HEK293 (cell line): ENCODE data around the gene SRSF8.

Experiments used
- CTCF ChIA-PET: fragments of 350-600 bp; formaldehyde crosslinking; extraction: SDS; loops from one replicate; lab custom pipeline; 2021; ENCODE audit warnings: antibody characterized with exemption; lab: Yijun Ruan, JAX
- POLR2A ChIA-PET: fragments of 300-600 bp; formaldehyde crosslinking; extraction: SDS; loops from one replicate; lab custom pipeline; 2020; ENCODE audit warnings: antibody characterized with exemption, inconsistent platforms; lab: Yijun Ruan, JAX
- H3K27ac ChIP-seq: fragments of 200-500 bp; sonication (Bioruptor generic); 2 replicates; pipeline ENCODE4 v1.5.1; 2014; ENCODE audit warnings: low read depth, low read length, control low read depth, inconsistent platforms; ENCODE audit errors: extremely low read depth
- H3K36me3 ChIP-seq, 2 experiments: fragments of 200-500 bp in 1 of 2; sonication (Bioruptor generic) in 1 of 2; 1 replicate in 1 of 2; 2 replicates in 1 of 2; pipeline ENCODE4 v1.5.1; 2014 to 2017; ENCODE audit warnings: inconsistent platforms in 2 of 2, low read length in 2 of 2; ENCODE audit not compliant: control insufficient read depth in 2 of 2, insufficient read depth in 1 of 2
- H3K4me1 ChIP-seq: fragments of 200-500 bp; sonication (Bioruptor generic); 2 replicates; pipeline ENCODE4 v1.5.1; 2014; ENCODE audit warnings: mild to moderate bottlenecking, low read length, inconsistent platforms; ENCODE audit not compliant: control insufficient read depth, insufficient read depth
- H3K4me3 ChIP-seq: 2 replicates; pipeline ENCODE4 v1.5.1; 2011; ENCODE audit warnings: low read depth, mild to moderate bottlenecking, control low read depth, low read length, moderate library complexity
- H3K9me3 ChIP-seq: fragments of 200-500 bp; sonication (Bioruptor generic); 2 replicates; pipeline ENCODE4 v1.5.1; 2014; ENCODE audit warnings: low read depth, low read length, inconsistent platforms; ENCODE audit not compliant: control insufficient read depth, insufficient read depth
- GFI1B ChIP-seq: fragments of 450-650 bp; formaldehyde crosslinking; IDR thresholded peaks from 2 replicates; pipeline ENCODE4 v1.5.1; 2016; ENCODE audit warnings: missing biosample characterization, missing genetic modification characterization
- GLIS1 ChIP-seq: fragments of 450-650 bp; formaldehyde crosslinking; IDR thresholded peaks from 2 replicates; pipeline ENCODE4 v1.5.1; 2016; ENCODE audit warnings: missing biosample characterization, missing genetic modification characterization
- HOXD13 ChIP-seq: sonication (generic); formaldehyde crosslinking; IDR thresholded peaks from 2 replicates; pipeline ENCODE4 v1.8.0; 2022; ENCODE audit warnings: missing genetic modification reagents, borderline replicate concordance
- KLF16 ChIP-seq: fragments of 450-650 bp; formaldehyde crosslinking; IDR thresholded peaks from 2 replicates; pipeline ENCODE4 v1.5.1; 2017; ENCODE audit warnings: missing biosample characterization, missing genetic modification characterization
- KLF7 ChIP-seq: fragments of 450-650 bp; formaldehyde crosslinking; IDR thresholded peaks from 2 replicates; pipeline ENCODE4 v1.5.1; 2016; ENCODE audit warnings: missing biosample characterization, missing genetic modification characterization, borderline replicate concordance
- OVOL3 ChIP-seq: fragments of 450-650 bp; formaldehyde crosslinking; IDR thresholded peaks from 2 replicates; pipeline ENCODE4 v1.5.1; 2016; ENCODE audit warnings: missing biosample characterization, missing genetic modification characterization
- SALL2 ChIP-seq: fragments of 450-650 bp; formaldehyde crosslinking; IDR thresholded peaks from 2 replicates; pipeline ENCODE4 v1.5.0; 2017; ENCODE audit warnings: missing biosample characterization, mild to moderate bottlenecking, missing genetic modification characterization, borderline replicate concordance
- SP7 ChIP-seq: fragments of 450-650 bp; formaldehyde crosslinking; IDR thresholded peaks from 2 replicates; pipeline ENCODE4 v1.5.1; 2016; ENCODE audit warnings: missing biosample characterization, missing genetic modification characterization
- TCF7L2 ChIP-seq: IDR thresholded peaks from 2 replicates; pipeline ENCODE4 v1.6.1; 2011; ENCODE audit warnings: low read depth, mild to moderate bottlenecking, inconsistent platforms, low read length, moderate library complexity, borderline replicate concordance
- ZBTB20 ChIP-seq: fragments of 450-650 bp; formaldehyde crosslinking; IDR thresholded peaks from 2 replicates; pipeline ENCODE4 v1.5.1; 2016; ENCODE audit warnings: missing biosample characterization, missing genetic modification characterization
- ZBTB21 ChIP-seq: fragments of 450-650 bp; formaldehyde crosslinking; IDR thresholded peaks from 2 replicates; pipeline ENCODE4 v1.5.1; 2017; ENCODE audit warnings: missing biosample characterization, missing genetic modification characterization
- ZFP37 ChIP-seq: fragments of 450-650 bp; formaldehyde crosslinking; IDR thresholded peaks from 2 replicates; pipeline ENCODE4 v1.5.1; 2016; ENCODE audit warnings: missing biosample characterization, missing genetic modification characterization
- ZNF155 ChIP-seq: fragments of 450-650 bp; formaldehyde crosslinking; IDR thresholded peaks from 2 replicates; pipeline ENCODE4 v1.5.1; 2016; ENCODE audit warnings: missing biosample characterization, missing genetic modification characterization
- ZNF157 ChIP-seq: fragments of 450-650 bp; formaldehyde crosslinking; IDR thresholded peaks from 2 replicates; pipeline ENCODE4 v1.5.1; 2016; ENCODE audit warnings: missing biosample characterization, missing genetic modification characterization
- ZNF221 ChIP-seq: fragments of 450-650 bp; formaldehyde crosslinking; IDR thresholded peaks from 2 replicates; pipeline ENCODE4 v1.5.1; 2017; ENCODE audit warnings: missing biosample characterization, missing genetic modification characterization, borderline replicate concordance
- ZNF24 ChIP-seq: fragments of 450-650 bp; formaldehyde crosslinking; IDR thresholded peaks from 2 replicates; pipeline ENCODE4 v1.5.1; 2016; ENCODE audit warnings: missing biosample characterization, missing genetic modification characterization
- ZNF248 ChIP-seq: fragments of 450-650 bp; formaldehyde crosslinking; IDR thresholded peaks from 2 replicates; pipeline ENCODE4 v1.5.1; 2017; ENCODE audit warnings: missing biosample characterization, missing genetic modification characterization
- ZNF354C ChIP-seq: fragments of 450-650 bp; formaldehyde crosslinking; IDR thresholded peaks from 2 replicates; pipeline ENCODE4 v1.5.1; 2016; ENCODE audit warnings: missing biosample characterization, missing genetic modification characterization, low read depth, borderline replicate concordance
- ZNF416 ChIP-seq: fragments of 450-650 bp; formaldehyde crosslinking; IDR thresholded peaks from 2 replicates; pipeline ENCODE4 v1.5.1; 2016; ENCODE audit warnings: missing biosample characterization, missing genetic modification characterization
- ZNF433 ChIP-seq: fragments of 450-650 bp; formaldehyde crosslinking; IDR thresholded peaks from 2 replicates; pipeline ENCODE4 v1.5.1; 2016; ENCODE audit warnings: missing biosample characterization, missing genetic modification characterization, low read depth
- ZNF521 ChIP-seq: fragments of 450-650 bp; formaldehyde crosslinking; IDR thresholded peaks from 2 replicates; pipeline ENCODE4 v1.5.1; 2017; ENCODE audit warnings: missing biosample characterization, mild to moderate bottlenecking, missing genetic modification characterization
- ZNF544 ChIP-seq: fragments of 450-650 bp; formaldehyde crosslinking; IDR thresholded peaks from 2 replicates; pipeline ENCODE4 v1.5.0; 2017; ENCODE audit warnings: missing biosample characterization, missing genetic modification characterization
- ZNF596 ChIP-seq: fragments of 450-650 bp; IDR thresholded peaks from 2 replicates; pipeline ENCODE4 v1.5.0; 2018; ENCODE audit warnings: missing biosample characterization, mild to moderate bottlenecking, missing genetic modification characterization, moderate library complexity
- ZNF610 ChIP-seq: fragments of 450-650 bp; formaldehyde crosslinking; IDR thresholded peaks from 2 replicates; pipeline ENCODE4 v1.5.1; 2016; ENCODE audit warnings: missing biosample characterization, missing genetic modification characterization, borderline replicate concordance
- ZNF621 ChIP-seq: fragments of 450-650 bp; formaldehyde crosslinking; IDR thresholded peaks from 2 replicates; pipeline ENCODE4 v1.5.1; 2017; ENCODE audit warnings: missing biosample characterization, missing genetic modification characterization
- ZNF624 ChIP-seq: fragments of 450-650 bp; formaldehyde crosslinking; IDR thresholded peaks from 2 replicates; pipeline ENCODE4 v1.5.1; 2017; ENCODE audit warnings: missing biosample characterization, missing genetic modification characterization
- ZNF830 ChIP-seq: fragments of 450-650 bp; IDR thresholded peaks from 2 replicates; pipeline ENCODE4 v1.5.0; 2018; ENCODE audit warnings: missing biosample characterization, missing genetic modification characterization, low read depth, mild to moderate bottlenecking, moderate library complexity
- TF ChIP-seq, protein P1 (sequence below): fragments of 450-650 bp; IDR thresholded peaks from 2 replicates; pipeline ENCODE4 v1.5.1; 2018; ENCODE audit warnings: missing biosample characterization, missing genetic modification characterization
- TF ChIP-seq, protein P2 (sequence below): fragments of 450-650 bp; formaldehyde crosslinking; IDR thresholded peaks from 2 replicates; pipeline ENCODE4 v1.5.0; 2017; ENCODE audit warnings: missing biosample characterization, missing genetic modification characterization, borderline replicate concordance

SRSF8 gene

DNA sequence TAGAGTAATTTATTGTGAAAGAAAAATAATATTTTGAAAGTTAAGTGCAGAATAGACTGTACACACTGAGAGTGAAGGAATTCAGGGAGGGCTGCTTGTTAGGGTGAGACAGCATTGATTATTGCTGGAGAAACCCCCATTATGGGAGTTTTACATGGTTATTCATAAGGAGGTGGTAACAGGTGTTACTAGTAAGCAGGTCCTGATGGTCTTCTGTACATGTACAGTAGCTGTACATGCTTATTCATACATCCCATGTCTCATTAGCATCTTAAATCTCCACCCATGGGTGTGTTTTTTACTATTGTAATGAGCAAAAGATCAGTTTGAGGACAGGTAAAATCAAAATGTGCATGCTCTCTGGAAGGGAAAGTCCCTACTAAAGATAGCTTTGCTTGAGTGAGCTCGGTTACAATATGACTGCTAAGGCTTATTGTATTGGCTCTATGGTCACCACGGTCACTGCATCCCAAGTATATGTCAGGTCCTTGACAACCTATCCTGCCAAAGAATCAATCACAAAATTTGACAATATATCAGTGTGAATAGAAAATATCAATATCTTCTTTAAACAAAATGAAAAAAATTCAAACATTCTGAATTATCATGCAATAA, 11.3 kb upstream of the SRSF8 start:
- H3K27ac ChIP-seq: no peak overlapping the region
- H3K4me3 ChIP-seq: no peak overlapping the region
- CTCF ChIA-PET: interaction anchor here (0.6 to 2.3 kb wide), 2 partner anchors 13 to 78 kb away, joined by 3 to 14 read pairs; partner anchors contain the start of gene SRSF8
- no peaks in the 10 kb centered on the region for H3K4me1 ChIP-seq
- H3K36me3 ChIP-seq: no peaks in the 10 kb centered on the region
- POLR2A ChIA-PET: no interaction called here
- no peaks in the 10 kb centered on the region for H3K9me3 ChIP-seq
- no peak for TF ChIP-seq ZNF24 (tag by site-specific recombination)
- no peak for TF ChIP-seq ZNF221 (tag by site-specific recombination)
- no peak for TF ChIP-seq ZNF596 (tag by site-specific recombination)
- no peak for TF ChIP-seq SALL2 (tag by site-specific recombination)
- no peak for TF ChIP-seq SP7 (tag by site-specific recombination)
- no peak for TF ChIP-seq TCF7L2
- TF ChIP-seq ZNF624 (tag by site-specific recombination): no peak
- no peak for TF ChIP-seq ZNF544
- no peak for TF ChIP-seq ZBTB21 (tag by site-specific recombination)
- no peak for TF ChIP-seq KLF16
- no peak for TF ChIP-seq ZNF621
- TF ChIP-seq ZNF354C (tag by site-specific recombination): no peak
- no peak for TF ChIP-seq GLIS1 (tag by site-specific recombination)
- TF ChIP-seq, all 188 proteins: peak for 0

- CTCF ChIA-PET: no interaction called here
- POLR2A ChIA-PET: no interaction called here
- TF ChIP-seq ZNF155 (no peak), ZNF596 (tag by site-specific recombination) (no peak), ZNF521 (tag by site-specific recombination) (no peak)
- no peaks in the 10 kb centered on the region for H3K36me3 ChIP-seq
- H3K27ac ChIP-seq: no peak overlapping the region
- H3K4me3 ChIP-seq: no peak overlapping the region
- no peaks in the 10 kb centered on the region for H3K9me3 ChIP-seq
- no peaks in the 10 kb centered on the region for H3K4me1 ChIP-seq
Measured at GRCh38 chr11:95057959-95058358, 8.8 kb upstream of the SRSF8 start.

DNA sequence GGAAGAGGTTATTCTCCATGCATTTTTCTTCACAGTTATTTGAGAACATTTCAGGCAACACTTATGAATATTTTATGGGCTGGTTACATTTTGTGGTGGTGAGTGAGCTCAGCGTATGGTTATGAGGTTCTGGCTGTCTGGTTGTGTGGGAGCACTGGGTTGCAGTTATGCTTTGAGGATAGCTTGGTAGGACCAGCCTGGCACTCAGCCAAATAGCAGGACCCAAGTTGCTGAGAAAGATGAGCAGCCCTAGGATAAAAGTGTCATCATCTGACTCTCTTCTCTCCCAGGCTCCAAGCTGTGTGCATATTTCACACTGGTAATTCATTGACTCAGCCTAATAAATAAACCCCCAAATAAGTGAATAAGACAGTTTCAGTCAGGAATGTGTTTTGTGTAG, 8.1 kb upstream of the SRSF8 start:
- TF ChIP-seq ZNF157 (no peak), TCF7L2 (no peak), ZFP37 (tag by site-specific recombination) (no peak), ZNF248 (no peak), ZNF433 (tag by site-specific recombination) (no peak), KLF7 (no peak), ZNF610 (tag by site-specific recombination) (no peak), ZNF416 (tag by site-specific recombination) (no peak), GFI1B (tag by site-specific recombination) (no peak), ZNF830 (no peak), ZBTB20 (tag by site-specific recombination) (no peak), OVOL3 (tag by site-specific recombination) (no peak), HOXD13 (CRISPR knock-in tag) (no peak)
- TF ChIP-seq, protein P1, sequence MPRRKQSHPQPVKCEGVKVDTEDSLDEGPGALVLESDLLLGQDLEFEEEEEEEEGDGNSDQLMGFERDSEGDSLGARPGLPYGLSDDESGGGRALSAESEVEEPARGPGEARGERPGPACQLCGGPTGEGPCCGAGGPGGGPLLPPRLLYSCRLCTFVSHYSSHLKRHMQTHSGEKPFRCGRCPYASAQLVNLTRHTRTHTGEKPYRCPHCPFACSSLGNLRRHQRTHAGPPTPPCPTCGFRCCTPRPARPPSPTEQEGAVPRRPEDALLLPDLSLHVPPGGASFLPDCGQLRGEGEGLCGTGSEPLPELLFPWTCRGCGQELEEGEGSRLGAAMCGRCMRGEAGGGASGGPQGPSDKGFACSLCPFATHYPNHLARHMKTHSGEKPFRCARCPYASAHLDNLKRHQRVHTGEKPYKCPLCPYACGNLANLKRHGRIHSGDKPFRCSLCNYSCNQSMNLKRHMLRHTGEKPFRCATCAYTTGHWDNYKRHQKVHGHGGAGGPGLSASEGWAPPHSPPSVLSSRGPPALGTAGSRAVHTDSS (tag by site-specific recombination): no peak
- TF ChIP-seq, protein P2, sequence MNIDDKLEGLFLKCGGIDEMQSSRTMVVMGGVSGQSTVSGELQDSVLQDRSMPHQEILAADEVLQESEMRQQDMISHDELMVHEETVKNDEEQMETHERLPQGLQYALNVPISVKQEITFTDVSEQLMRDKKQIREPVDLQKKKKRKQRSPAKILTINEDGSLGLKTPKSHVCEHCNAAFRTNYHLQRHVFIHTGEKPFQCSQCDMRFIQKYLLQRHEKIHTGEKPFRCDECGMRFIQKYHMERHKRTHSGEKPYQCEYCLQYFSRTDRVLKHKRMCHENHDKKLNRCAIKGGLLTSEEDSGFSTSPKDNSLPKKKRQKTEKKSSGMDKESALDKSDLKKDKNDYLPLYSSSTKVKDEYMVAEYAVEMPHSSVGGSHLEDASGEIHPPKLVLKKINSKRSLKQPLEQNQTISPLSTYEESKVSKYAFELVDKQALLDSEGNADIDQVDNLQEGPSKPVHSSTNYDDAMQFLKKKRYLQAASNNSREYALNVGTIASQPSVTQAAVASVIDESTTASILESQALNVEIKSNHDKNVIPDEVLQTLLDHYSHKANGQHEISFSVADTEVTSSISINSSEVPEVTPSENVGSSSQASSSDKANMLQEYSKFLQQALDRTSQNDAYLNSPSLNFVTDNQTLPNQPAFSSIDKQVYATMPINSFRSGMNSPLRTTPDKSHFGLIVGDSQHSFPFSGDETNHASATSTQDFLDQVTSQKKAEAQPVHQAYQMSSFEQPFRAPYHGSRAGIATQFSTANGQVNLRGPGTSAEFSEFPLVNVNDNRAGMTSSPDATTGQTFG (tag by site-specific recombination): no peak
- POLR2A ChIA-PET: no interaction called here
- no peaks in the 10 kb centered on the region for H3K9me3 ChIP-seq
- no peaks in the 10 kb centered on the region for H3K36me3 ChIP-seq
- no peak overlapping the region for H3K4me3 ChIP-seq
- H3K27ac ChIP-seq: no peak overlapping the region
- CTCF ChIA-PET: no interaction called here
- H3K4me1 ChIP-seq: no peaks in the 10 kb centered on the region
